ENCODE measurements around the gene FMNL2. TPM values are rescaled to one million over a fixed set of nuclear protein-coding genes. Genes with fewer than 3 reads are reported as not detected.

Gene FMNL2
- total RNA-seq, 1 experiment from 2014 or later: 43.1 TPM

DNA sequence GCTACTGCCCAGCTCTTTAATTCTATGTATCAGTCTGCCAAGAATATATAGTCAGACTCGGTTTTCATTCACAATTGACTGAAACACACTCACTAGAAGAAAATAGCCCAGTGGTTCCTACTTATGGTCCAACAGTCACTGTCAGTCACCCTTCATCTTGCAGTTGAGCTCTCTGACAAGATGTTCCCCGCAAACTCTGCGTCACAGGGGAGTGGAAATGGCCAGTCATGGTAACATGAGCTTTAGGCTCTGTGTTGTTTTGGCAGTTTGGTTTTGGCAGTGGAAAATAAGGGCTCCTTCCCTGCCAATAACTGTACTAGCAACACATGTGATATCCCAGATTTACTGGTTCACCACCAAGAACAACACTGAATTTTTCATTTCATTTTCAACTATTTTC lies 259.8 kb downstream of the FMNL2 start:
- ChIA-PET POLR2A (ENCODE audit: low non-redundant PET) (no interaction called here), CTCF (no interaction called here)
- H3K27ac ChIP-seq (ENCODE audit: low read depth, low read length, poor library complexity, severe bottlenecking): no peak overlapping the region
- no TSS peak for BruUV-seq (replicated peaks)
- intact Hi-C loops (cut with micrococcal nuclease; ENCODE audit: unreplicated experiment): no loop called here
- DNase-seq (ENCODE audit: low spot score): no peak
- H3K4me1 ChIP-seq (ENCODE audit: insufficient read depth, low read length, poor library complexity, severe bottlenecking): no peaks in the 10 kb centered on the region
- H3K4me3 ChIP-seq (ENCODE audit: low read depth, low read length, poor library complexity, severe bottlenecking): no peak overlapping the region
- no peaks in the 10 kb centered on the region for H3K27me3 ChIP-seq (replicated peaks; ENCODE audit: insufficient read depth, low read depth, low read length, poor library complexity)
- H3K9me3 ChIP-seq (ENCODE audit: low read depth, low read length, poor library complexity, severe bottlenecking): no peaks in the 10 kb centered on the region
- no peaks in the 10 kb centered on the region for H3K36me3 ChIP-seq (ENCODE audit: insufficient read depth, low read length, poor library complexity, severe bottlenecking)
- TF ChIP-seq, protein P1, sequence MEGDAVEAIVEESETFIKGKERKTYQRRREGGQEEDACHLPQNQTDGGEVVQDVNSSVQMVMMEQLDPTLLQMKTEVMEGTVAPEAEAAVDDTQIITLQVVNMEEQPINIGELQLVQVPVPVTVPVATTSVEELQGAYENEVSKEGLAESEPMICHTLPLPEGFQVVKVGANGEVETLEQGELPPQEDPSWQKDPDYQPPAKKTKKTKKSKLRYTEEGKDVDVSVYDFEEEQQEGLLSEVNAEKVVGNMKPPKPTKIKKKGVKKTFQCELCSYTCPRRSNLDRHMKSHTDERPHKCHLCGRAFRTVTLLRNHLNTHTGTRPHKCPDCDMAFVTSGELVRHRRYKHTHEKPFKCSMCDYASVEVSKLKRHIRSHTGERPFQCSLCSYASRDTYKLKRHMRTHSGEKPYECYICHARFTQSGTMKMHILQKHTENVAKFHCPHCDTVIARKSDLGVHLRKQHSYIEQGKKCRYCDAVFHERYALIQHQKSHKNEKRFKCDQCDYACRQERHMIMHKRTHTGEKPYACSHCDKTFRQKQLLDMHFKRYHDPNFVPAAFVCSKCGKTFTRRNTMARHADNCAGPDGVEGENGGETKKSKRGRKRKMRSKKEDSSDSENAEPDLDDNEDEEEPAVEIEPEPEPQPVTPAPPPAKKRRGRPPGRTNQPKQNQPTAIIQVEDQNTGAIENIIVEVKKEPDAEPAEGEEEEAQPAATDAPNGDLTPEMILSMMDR (conservative IDR thresholded peaks at IDR 0.05; ENCODE audit: low read depth, low read length): no peak
- no peak for TF ChIP-seq EZH2 (IDR thresholded peaks at IDR 0.05; ENCODE audit: borderline replicate concordance, low read depth, low read length, poor library complexity, severe bottlenecking)

- CTCF ChIA-PET: no interaction called here
- no TSS peak for BruUV-seq (replicated peaks)
- no peaks in the 10 kb centered on the region for H3K4me1 ChIP-seq (ENCODE audit: insufficient read depth, low read length, poor library complexity, severe bottlenecking)
- no peak overlapping the region for H3K27ac ChIP-seq (ENCODE audit: low read depth, low read length, poor library complexity, severe bottlenecking)
- H3K4me3 ChIP-seq (ENCODE audit: low read depth, low read length, poor library complexity, severe bottlenecking): no peak overlapping the region
- no peaks in the 10 kb centered on the region for H3K36me3 ChIP-seq (ENCODE audit: insufficient read depth, low read length, poor library complexity, severe bottlenecking)
- TF ChIP-seq EZH2 (IDR thresholded peaks at IDR 0.05; ENCODE audit: borderline replicate concordance, low read depth, low read length, poor library complexity, severe bottlenecking): no peak
- TF ChIP-seq, protein P1 (conservative IDR thresholded peaks at IDR 0.05; ENCODE audit: low read depth, low read length): no peak
- no peaks in the 10 kb centered on the region for H3K27me3 ChIP-seq (replicated peaks; ENCODE audit: insufficient read depth, low read depth, low read length, poor library complexity)
- intact Hi-C loops (cut with micrococcal nuclease; ENCODE audit: unreplicated experiment): no loop called here
- no peaks in the 10 kb centered on the region for H3K9me3 ChIP-seq (ENCODE audit: low read depth, low read length, poor library complexity, severe bottlenecking)
- no peak for DNase-seq (ENCODE audit: low spot score)
- POLR2A ChIA-PET (ENCODE audit: low non-redundant PET): no interaction called here
Observed at GRCh38 chr2:152598975-152599759, 264.2 kb downstream of the FMNL2 start.

DNA sequence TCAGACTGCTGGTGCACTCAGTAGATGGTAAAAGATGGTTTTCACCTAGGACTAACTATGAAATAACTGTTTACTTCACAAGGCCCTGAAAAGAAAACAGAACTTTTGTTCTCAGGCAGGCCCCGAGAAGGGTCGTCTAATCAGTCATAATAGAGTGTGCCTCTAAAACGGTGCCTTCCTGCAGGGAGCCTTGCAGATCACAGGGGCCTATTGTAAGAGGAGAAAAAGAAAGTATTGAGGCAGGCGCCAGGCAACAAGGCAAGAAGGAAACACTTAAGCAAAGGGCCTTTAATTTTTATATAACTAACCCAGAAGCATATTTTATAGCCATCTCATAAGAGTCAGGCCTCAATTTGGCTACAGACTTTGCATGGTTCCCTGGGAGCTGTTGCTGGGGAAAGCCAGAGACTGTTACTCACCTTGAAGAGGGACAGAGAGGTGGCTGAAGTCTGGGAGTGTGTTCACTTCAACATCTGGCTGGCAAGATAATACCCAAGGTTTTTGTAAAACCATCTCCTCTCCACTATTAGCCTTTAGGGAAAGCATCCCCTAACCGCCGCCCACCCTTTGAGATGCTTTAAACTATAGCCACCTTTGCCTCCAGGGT lies 265.2 kb downstream of the FMNL2 start:
- H3K36me3 ChIP-seq (ENCODE audit: insufficient read depth, low read length, poor library complexity, severe bottlenecking): no peaks in the 10 kb centered on the region
- no peaks in the 10 kb centered on the region for H3K4me1 ChIP-seq (ENCODE audit: insufficient read depth, low read length, poor library complexity, severe bottlenecking)
- TF ChIP-seq EZH2 (IDR thresholded peaks at IDR 0.05; ENCODE audit: borderline replicate concordance, low read depth, low read length, poor library complexity, severe bottlenecking): no peak
- TF ChIP-seq, protein P1 (conservative IDR thresholded peaks at IDR 0.05; ENCODE audit: low read depth, low read length): no peak
- H3K27me3 ChIP-seq (replicated peaks; ENCODE audit: insufficient read depth, low read depth, low read length, poor library complexity): no peaks in the 10 kb centered on the region
- H3K9me3 ChIP-seq (ENCODE audit: low read depth, low read length, poor library complexity, severe bottlenecking): no peaks in the 10 kb centered on the region
- ChIA-PET POLR2A (ENCODE audit: low non-redundant PET) (interaction anchor here (0.5 kb wide), 1 partner anchor 110 kb away, joined by 7 read pairs; no protein-coding TSS in a partner anchor), CTCF (no interaction called here)
- DNase-seq (ENCODE audit: low spot score): no peak
- no TSS peak for BruUV-seq (replicated peaks)
- intact Hi-C loops (cut with micrococcal nuclease; ENCODE audit: unreplicated experiment): no loop called here
- H3K4me3 ChIP-seq (ENCODE audit: low read depth, low read length, poor library complexity, severe bottlenecking): no peak overlapping the region
- no peak overlapping the region for H3K27ac ChIP-seq (ENCODE audit: low read depth, low read length, poor library complexity, severe bottlenecking)

Measured in A673 (cell line).